HepG2 (cell line): ENCODE measurements around the gene KIZ. TPM values are rescaled to one million over a fixed set of nuclear protein-coding genes. Genes with fewer than 3 reads are reported as not detected.

Source experiments
- ARHGAP35 ChIP-seq: sonication (generic); formaldehyde crosslinking; IDR thresholded peaks from 2 replicates; pipeline ENCODE4 v1.9.0; 2022; ENCODE audit warnings: mild to moderate bottlenecking, inconsistent platforms, moderate library complexity, missing genetic modification reagents, borderline replicate concordance
- ARNT ChIP-seq: fragments of 450-650 bp; IDR thresholded peaks from 2 replicates; pipeline ENCODE4 v1.6.1; 2017
- ATF4 ChIP-seq, 2 experiments: fragments of 450-650 bp in 1 of 2; sonication (generic) in 1 of 2; formaldehyde crosslinking; IDR thresholded peaks; 2 replicates each; pipeline versions ENCODE4 v1.5.0 to v1.8.0; 2020 to 2022; ENCODE audit warnings: mild to moderate bottlenecking in 1 of 2, missing genetic modification reagents in 1 of 2
- CAMTA2 ChIP-seq: sonication (generic); formaldehyde crosslinking; IDR thresholded peaks from 2 replicates; pipeline ENCODE4 v1.4.0; 2020; ENCODE audit warnings: mild to moderate bottlenecking, missing genetic modification reagents, borderline replicate concordance
- CHD2 ChIP-seq: IDR thresholded peaks from 2 replicates; pipeline ENCODE4 v1.6.1; 2011; ENCODE audit warnings: low read depth, low read length, improper control_type of control experiment
- DDIT3 ChIP-seq: sonication (generic); formaldehyde crosslinking; IDR thresholded peaks from 2 replicates; pipeline ENCODE4 v1.4.0; 2020; ENCODE audit warnings: mild to moderate bottlenecking, missing genetic modification reagents
- DMTF1 ChIP-seq: sonication (generic); formaldehyde crosslinking; IDR thresholded peaks from 2 replicates; pipeline ENCODE4 v1.4.0; 2020; ENCODE audit warnings: mild to moderate bottlenecking, missing genetic modification reagents
- EEA1 ChIP-seq: sonication (generic); formaldehyde crosslinking; IDR thresholded peaks from 2 replicates; pipeline ENCODE4 v1.5.1; 2020; ENCODE audit warnings: mild to moderate bottlenecking, missing genetic modification reagents, borderline replicate concordance
- EHMT2 ChIP-seq: fragments of 200-600 bp; sonication (generic); IDR thresholded peaks from 2 replicates; pipeline ENCODE4 v1.7.0; 2017; ENCODE audit warnings: antibody characterized with exemption, low read depth, low read length, borderline replicate concordance
- HOXA5 ChIP-seq: sonication (generic); formaldehyde crosslinking; IDR thresholded peaks from 2 replicates; pipeline ENCODE4 v1.4.0; 2020; ENCODE audit warnings: missing genetic modification reagents
- KLF16 ChIP-seq, 2 experiments: sonication (generic) in 1 of 2; formaldehyde crosslinking in 1 of 2; IDR thresholded peaks; 2 replicates each; pipeline versions ENCODE4 v1.6.1 to v1.8.0; 2016 to 2023; ENCODE audit warnings: missing genetic modification reagents in 2 of 2, missing compliant biosample characterization in 1 of 2
- NFRKB ChIP-seq: fragments of 450-650 bp; IDR thresholded peaks from 2 replicates; pipeline ENCODE4 v1.6.1; 2017
- NR2F1 ChIP-seq, 2 experiments: fragments of 450-650 bp in 1 of 2; formaldehyde crosslinking in 1 of 2; IDR thresholded peaks; 2 replicates each; pipeline versions ENCODE4 v1.5.0 to v1.6.1; 2016 to 2020; ENCODE audit warnings: mild to moderate bottlenecking in 1 of 2, missing compliant biosample characterization in 1 of 2, missing genetic modification reagents in 1 of 2, moderate library complexity in 1 of 2
- RARA ChIP-seq: IDR thresholded peaks from 2 replicates; pipeline ENCODE4 v1.6.1; 2016; ENCODE audit warnings: missing genetic modification reagents, missing compliant biosample characterization
- YEATS2 ChIP-seq: sonication (generic); formaldehyde crosslinking; IDR thresholded peaks from 2 replicates; pipeline ENCODE4 v1.4.0; 2020; ENCODE audit warnings: missing genetic modification reagents, borderline replicate concordance
- ZBTB1 ChIP-seq: sonication (generic); formaldehyde crosslinking; IDR thresholded peaks from 2 replicates; pipeline ENCODE4 v1.4.0; 2020; ENCODE audit warnings: missing genetic modification reagents, borderline replicate concordance
- ZBTB38 ChIP-seq: sonication (generic); formaldehyde crosslinking; IDR thresholded peaks from 2 replicates; pipeline ENCODE4 v1.5.1; 2020; ENCODE audit warnings: mild to moderate bottlenecking, missing genetic modification reagents
- ZNF143 ChIP-seq: sonication (generic); formaldehyde crosslinking; IDR thresholded peaks from 2 replicates; pipeline ENCODE4 v1.4.0; 2020; ENCODE audit warnings: missing genetic modification reagents
- ZNF225 ChIP-seq: sonication (generic); formaldehyde crosslinking; IDR thresholded peaks from 2 replicates; pipeline ENCODE4 v1.4.0; 2020; ENCODE audit warnings: mild to moderate bottlenecking, missing genetic modification reagents
- ZNF276 ChIP-seq: sonication (generic); formaldehyde crosslinking; IDR thresholded peaks from 2 replicates; pipeline ENCODE4 v1.4.0; 2020; ENCODE audit warnings: mild to moderate bottlenecking, low read depth, missing genetic modification reagents
- ZNF512B ChIP-seq: sonication (generic); formaldehyde crosslinking; IDR thresholded peaks from 2 replicates; pipeline ENCODE4 v1.5.1; 2020; ENCODE audit warnings: missing genetic modification reagents, mild to moderate bottlenecking, borderline replicate concordance
- ZNF546 ChIP-seq: sonication (generic); formaldehyde crosslinking; conservative IDR thresholded peaks from 2 replicates; pipeline ENCODE4 v1.8.1; 2023; ENCODE audit warnings: mild to moderate bottlenecking, missing genetic modification reagents
- polyA plus RNA-seq, 8 experiments: library from polyadenylated mRNA; depleted of rRNA in 3 of 8; stranded (reverse) in 7 of 8; unstranded in 1 of 8; fragments of >200 nt; fragmentation: Illumina TruSeq in 4 of 8; extraction: Trizol in 4 of 8; gene quantifications; 2 replicates each; pipeline versions ENCODE4 v1.2.1 to v1.2.3, GENCODE V29; 2011 to 2016; ENCODE audit warnings: low read depth in 4 of 8, missing spikeins in 1 of 8, mixed read lengths in 1 of 8; ENCODE audit not compliant: insufficient read depth in 1 of 8
- total RNA-seq, 5 experiments: library from RNA; depleted of rRNA; stranded (reverse); fragments of >200 nt; fragmentation: Illumina TruSeq; extraction: Trizol; gene quantifications; 2 replicates each; pipeline ENCODE4 v1.2.3, GENCODE V29; 2016; ENCODE audit warnings: low read depth in 1 of 5

Gene KIZ
- total and polyA plus RNA-seq, 2 of the 13 experiments (the other 11 are each of a cell fraction or from before 2014, with no cell fraction given): 46.3 to 114 TPM

- TF ChIP-seq KLF16 (CRISPR knock-in tag; IDR thresholded peaks at IDR 0.05) (peak in 1 of 2 experiments; percentile 97; a peak in 2 of 4 replicates), ZNF276 (no peak), NFRKB (no peak), ZNF143 (no peak), CAMTA2 (CRISPR knock-in tag) (no peak), EEA1 (CRISPR knock-in tag) (no peak), EHMT2 (peak; percentile 96; the same call in 1 of the 2 replicates), DDIT3 (CRISPR knock-in tag) (no peak), CHD2 (no peak), NR2F1 (CRISPR knock-in tag; IDR thresholded peaks at IDR 0.05) (peak; percentile 72 to 90), RARA (CRISPR knock-in tag) (peak; percentile 95), YEATS2 (peak; percentile 73; the same call in 1 of the 2 replicates), ARHGAP35 (0 out of 2 replicates have a peak, but pooled peaks have one; percentile 25), ARNT (no peak), HOXA5 (CRISPR knock-in tag) (peak; percentile 84; the same call in 1 of the 2 replicates), ZBTB38 (CRISPR knock-in tag) (no peak), ZNF546 (CRISPR knock-in tag) (no peak), ZNF225 (CRISPR knock-in tag) (no peak), ZBTB1 (CRISPR knock-in tag) (no peak), ZNF512B (CRISPR knock-in tag) (no peak), DMTF1 (CRISPR knock-in tag) (peak; percentile 87; the same call in 1 of the 2 replicates), ATF4 (CRISPR knock-in tag; IDR thresholded peaks at IDR 0.05) (peak in 1 of 2 experiments; percentile 84; a peak in 2 of 4 replicates)
Observed at GRCh38 chr20:21134883-21135493, 9.1 kb downstream of the KIZ start (continued).
